Astrocyte of the cerebellum (primary cell): ENCODE results near the gene HAUS3.

ENCODE experiments used
- DNase-seq: peaks from one replicate; pipeline ENCODE4 v3.0.0-alpha.2; 2011; ENCODE audit warnings: low read depth
- H3K4me3 ChIP-seq: 2 replicates; pipeline ENCODE4 v1.5.1; 2011; ENCODE audit warnings: mild to moderate bottlenecking, low read depth, low read length, moderate library complexity
- CTCF ChIP-seq: IDR thresholded peaks from 2 replicates; pipeline ENCODE4 v1.5.1; 2012; ENCODE audit warnings: low read length, low read depth, moderate library complexity, mild to moderate bottlenecking; ENCODE audit errors: missing control alignments
- in situ Hi-C: cut with HindIII; loops from 2 replicates; pipeline ENCODE4 v1.10.0; 2017; ENCODE audit warnings: low sequenced_read_pairs

The HAUS3 gene

GRCh38 chr4:2193326-2193725, 48.6 kb downstream of the HAUS3 start:
- DNase-seq, result no peak
- in situ Hi-C loops, result no loop called here
- no peak overlapping the region for H3K4me3 ChIP-seq
- no peak for TF ChIP-seq CTCF

- TF ChIP-seq CTCF, result no peak
- in situ Hi-C loops, result no loop called here
- H3K4me3 ChIP-seq, result no peak overlapping the region
- no peak for DNase-seq
Measured at GRCh38 chr4:2186865-2187172, 55.1 kb downstream of the HAUS3 start.

- DNase-seq, result peak; percentile 6
- peak; percentile 61 for TF ChIP-seq CTCF
- in situ Hi-C loops, result no loop called here
- no peak overlapping the region for H3K4me3 ChIP-seq
Measured at GRCh38 chr4:2186133-2186864, 55.6 kb downstream of the HAUS3 start.

GRCh38 chr4:2183394-2183793, 58.5 kb downstream of the HAUS3 start:
- H3K4me3 ChIP-seq, result no peak overlapping the region
- in situ Hi-C loops, result no loop called here
- DNase-seq, result no peak
- no peak for TF ChIP-seq CTCF

- DNase-seq, result no peak
- TF ChIP-seq CTCF, result no peak
- no peak overlapping the region for H3K4me3 ChIP-seq
- in situ Hi-C loops, result no loop called here
Measured at GRCh38 chr4:2182994-2183393, 58.9 kb downstream of the HAUS3 start.

- in situ Hi-C loops, result no loop called here
- no peak for DNase-seq
- H3K4me3 ChIP-seq, result no peak overlapping the region
- no peak for TF ChIP-seq CTCF
Measured at GRCh38 chr4:2180410-2180809, 61.5 kb downstream of the HAUS3 start.

GRCh38 chr4:2179717-2180116, 62.2 kb downstream of the HAUS3 start:
- no peak for TF ChIP-seq CTCF

More at GRCh38 chr4:2179717-2180116, 62.2 kb downstream of the HAUS3 start:
- no peak overlapping the region for H3K4me3 ChIP-seq
- no peak for DNase-seq
- in situ Hi-C loops, result loop anchor here (5.0 kb wide), 1 partner anchor 42 kb away; no protein-coding TSS in a partner anchor
